Parathyroid adenoma (tissue), 2 donors: ENCODE results near the gene TRPC3.

ENCODE experiments used
- H2AFZ ChIP-seq: fragments of 300-600 bp; sonication (generic); one replicate; pipeline ENCODE4 v1.7.0; 2017; ENCODE audit warnings: antibody characterized with exemption, mild to moderate bottlenecking
- H3K27ac ChIP-seq: fragments of 300-600 bp; sonication (generic); one replicate; pipeline ENCODE4 v1.7.0; 2017
- H3K27me3 ChIP-seq: fragments of 300-600 bp; sonication (generic); one replicate; pipeline ENCODE4 v1.7.0; 2017; ENCODE audit warnings: low read length; ENCODE audit not compliant: control insufficient read depth, insufficient read depth
- H3K36me3 ChIP-seq: fragments of 300-600 bp; sonication (generic); one replicate; pipeline ENCODE4 v1.7.0; 2017; ENCODE audit warnings: low read length; ENCODE audit not compliant: control insufficient read depth, insufficient read depth
- H3K4me1 ChIP-seq: fragments of 300-600 bp; sonication (generic); one replicate; pipeline ENCODE4 v1.7.0; 2017; ENCODE audit warnings: control low read depth
- H3K4me2 ChIP-seq: fragments of 300-600 bp; sonication (generic); one replicate; pipeline ENCODE4 v1.7.0; 2017; ENCODE audit warnings: low read length
- H3K4me3 ChIP-seq: fragments of 300-600 bp; sonication (generic); one replicate; pipeline ENCODE4 v1.7.0; 2017; ENCODE audit warnings: low read depth, low read length
- H3K79me2 ChIP-seq: fragments of 300-600 bp; sonication (generic); one replicate; pipeline ENCODE4 v1.7.0; 2017; ENCODE audit warnings: control low read depth
- H3K9ac ChIP-seq: fragments of 300-600 bp; sonication (generic); one replicate; pipeline ENCODE4 v1.7.0; 2017; ENCODE audit warnings: mild to moderate bottlenecking
- H3K9me3 ChIP-seq: fragments of 300-600 bp; sonication (generic); one replicate; pipeline ENCODE4 v1.7.0; 2017; ENCODE audit warnings: low read length; ENCODE audit not compliant: control insufficient read depth
- CTCF ChIP-seq: fragments of 300-600 bp; sonication (generic); IDR thresholded peaks from one replicate; pipeline ENCODE4 v1.7.0; 2017; ENCODE audit warnings: antibody characterized with exemption, mild to moderate bottlenecking
- donor health status: primary hyperparathyroidism.

Gene TRPC3

DNA sequence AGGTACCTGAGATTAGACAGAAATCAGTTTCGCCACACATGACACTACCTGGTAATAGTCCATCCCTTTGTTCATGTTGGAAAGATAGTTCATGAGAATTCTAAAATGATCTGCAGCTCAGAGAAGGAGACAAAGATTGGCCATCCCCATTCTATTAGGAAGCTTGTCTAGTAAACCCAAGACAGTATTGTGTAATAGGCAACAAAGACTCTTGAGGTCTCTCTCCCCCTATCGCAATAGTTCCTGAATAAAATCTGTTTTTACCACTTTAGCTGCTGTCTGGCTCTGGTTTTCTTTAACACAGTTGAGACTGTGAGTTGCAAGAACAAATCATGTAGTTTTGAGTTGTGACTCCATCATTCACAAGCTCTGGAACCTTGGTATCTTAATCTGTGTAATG is 66.7 kb downstream of the TRPC3 start:
- Histone ChIP-seq H3K9me3 (no peaks in the 10 kb centered on the region), H3K4me2 (no peak overlapping the region), H3K4me1 (no peaks in the 10 kb centered on the region), H2AFZ (no peak overlapping the region), H3K36me3 (no peaks in the 10 kb centered on the region), H3K27me3 (no peaks in the 10 kb centered on the region), H3K9ac (no peak overlapping the region), H3K4me3 (no peak overlapping the region), H3K27ac (no peak overlapping the region), H3K79me2 (no peaks in the 10 kb centered on the region)
- TF ChIP-seq CTCF: no peak

DNA sequence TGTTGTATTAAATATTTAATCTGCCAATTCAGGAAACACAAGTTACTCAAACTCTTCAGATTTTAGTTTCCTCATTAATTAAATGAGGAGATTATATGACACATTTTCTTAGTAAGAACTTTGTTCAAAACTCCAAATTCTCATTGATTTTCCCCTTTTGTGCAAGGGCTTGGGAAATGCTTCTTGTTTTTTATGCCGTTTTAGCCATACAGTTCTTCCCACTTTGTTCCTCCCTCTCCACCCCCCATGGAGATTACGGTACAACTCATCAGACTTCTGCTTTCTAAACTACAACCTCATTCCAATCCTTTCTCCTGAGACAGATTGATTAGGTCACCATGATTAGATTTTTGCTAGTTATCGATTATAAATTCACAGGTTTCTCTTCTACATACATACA is 70.7 kb downstream of the TRPC3 start:
- no peaks in the 10 kb centered on the region for H3K79me2 ChIP-seq
- no peak overlapping the region for H3K27ac ChIP-seq
- no peak for TF ChIP-seq CTCF
- no peaks in the 10 kb centered on the region for H3K36me3 ChIP-seq
- H3K27me3 ChIP-seq: no peaks in the 10 kb centered on the region
- H3K4me2 ChIP-seq: no peak overlapping the region
- no peak overlapping the region for H2AFZ ChIP-seq
- H3K9me3 ChIP-seq: no peaks in the 10 kb centered on the region
- H3K9ac ChIP-seq: no peak overlapping the region
- no peak overlapping the region for H3K4me3 ChIP-seq
- no peaks in the 10 kb centered on the region for H3K4me1 ChIP-seq

DNA sequence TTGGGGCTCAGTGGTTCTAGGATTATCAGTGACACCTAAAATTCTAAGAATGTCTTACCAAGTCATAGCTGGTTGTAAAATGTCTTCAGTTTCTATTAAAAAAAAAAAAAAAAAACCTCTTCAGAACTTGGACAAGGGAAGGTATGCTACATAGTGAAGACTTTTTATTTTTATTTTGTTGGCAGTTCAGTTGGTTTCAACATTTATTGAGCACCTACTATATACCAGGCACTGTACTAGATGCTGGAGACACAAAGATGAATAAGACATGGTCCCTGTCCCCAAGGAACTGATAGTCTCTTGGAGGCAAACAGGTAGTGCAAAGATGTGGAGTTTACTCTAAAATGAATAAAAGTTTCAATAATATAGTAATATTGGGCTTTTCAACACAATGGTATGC is 72.7 kb downstream of the TRPC3 start:
- no peaks in the 10 kb centered on the region for H3K27me3 ChIP-seq
- no peak overlapping the region for H3K27ac ChIP-seq
- no peak overlapping the region for H3K4me2 ChIP-seq
- H3K4me1 ChIP-seq: no peaks in the 10 kb centered on the region
- no peak overlapping the region for H2AFZ ChIP-seq
- H3K9ac ChIP-seq: no peak overlapping the region
- no peak overlapping the region for H3K4me3 ChIP-seq
- no peaks in the 10 kb centered on the region for H3K36me3 ChIP-seq
- TF ChIP-seq CTCF: no peak
- H3K9me3 ChIP-seq: no peaks in the 10 kb centered on the region
- H3K79me2 ChIP-seq: no peaks in the 10 kb centered on the region

GRCh38 chr4:121877041-121877773 is 74.7 kb downstream of the TRPC3 start:
- Histone ChIP-seq H3K79me2 (no peaks in the 10 kb centered on the region), H3K4me1 (no peaks in the 10 kb centered on the region), H3K4me2 (no peak overlapping the region), H2AFZ (no peak overlapping the region), H3K36me3 (no peaks in the 10 kb centered on the region), H3K9ac (no peak overlapping the region), H3K9me3 (no peaks in the 10 kb centered on the region), H3K27me3 (no peaks in the 10 kb centered on the region), H3K27ac (no peak overlapping the region), H3K4me3 (no peak overlapping the region)
- TF ChIP-seq CTCF: no peak

DNA sequence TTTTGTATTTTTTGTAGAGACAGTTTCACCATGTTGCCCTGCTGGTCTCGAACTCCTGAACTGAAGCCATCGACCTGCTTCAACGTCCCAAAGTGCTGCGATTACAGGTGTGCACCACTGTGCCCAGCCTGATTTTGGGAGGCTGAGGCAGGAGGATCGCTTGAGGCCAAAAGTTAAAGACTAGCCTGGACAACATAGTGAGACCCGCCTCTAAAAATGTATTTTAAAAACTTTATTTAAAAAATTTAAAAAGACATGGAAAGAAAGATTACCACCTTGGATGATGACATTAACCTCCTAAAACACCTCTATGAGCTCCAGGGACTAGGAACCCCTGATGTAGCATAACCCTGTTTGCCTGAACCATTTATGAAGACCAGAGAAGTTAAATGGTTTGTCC is 75.8 kb downstream of the TRPC3 start:
- H3K36me3 ChIP-seq: no peaks in the 10 kb centered on the region
- H3K9me3 ChIP-seq: no peaks in the 10 kb centered on the region
- no peaks in the 10 kb centered on the region for H3K4me1 ChIP-seq
- no peak for TF ChIP-seq CTCF
- H3K27me3 ChIP-seq: no peaks in the 10 kb centered on the region
- no peak overlapping the region for H3K4me2 ChIP-seq
- H2AFZ ChIP-seq: no peak overlapping the region
- H3K79me2 ChIP-seq: no peaks in the 10 kb centered on the region
- H3K4me3 ChIP-seq: no peak overlapping the region
- no peak overlapping the region for H3K27ac ChIP-seq
- no peak overlapping the region for H3K9ac ChIP-seq
